Right atrium auricular region (tissue), 2 donors: Measurements from ENCODE around the gene CHRNA4. TPM values are rescaled to one million over a fixed set of nuclear protein-coding genes. Genes with fewer than 3 reads are reported as not detected.

ENCODE experiments used
- DNase-seq: peaks from one replicate; pipeline ENCODE4 v3.0.0-alpha.2; 2019; ENCODE audit warnings: low spot score
- H3K27ac ChIP-seq, 2 donors: fragments of 200-600 bp; sonication (generic); 1 replicate in 1 of 2; 2 replicates in 1 of 2; pipeline ENCODE4 v1.5.1; 2016 to 2019
- H3K27me3 ChIP-seq, 2 donors: fragments of 200-600 bp; sonication (generic); one replicate each; pipeline versions ENCODE4 v1.5.1 to v1.6.0; 2017 to 2019
- H3K36me3 ChIP-seq: fragments of 200-600 bp; sonication (generic); one replicate; pipeline ENCODE4 v1.5.1; 2016
- H3K4me1 ChIP-seq, 2 donors: fragments of 200-600 bp; sonication (generic); one replicate each; pipeline versions ENCODE4 v1.5.1 to v1.6.0; 2017 to 2019
- H3K4me3 ChIP-seq, 2 donors: fragments of 200-600 bp; sonication (generic); 1 replicate in 1 of 2; 2 replicates in 1 of 2; pipeline ENCODE4 v1.5.1; 2017 to 2019; ENCODE audit warnings: mild to moderate bottlenecking in 1 of 2, moderate library complexity in 1 of 2
- H3K9me3 ChIP-seq, 2 donors: fragments of 200-600 bp; sonication (generic); one replicate each; pipeline ENCODE4 v1.5.1; 2019
- total RNA-seq, 2 donors: library from RNA; depleted of rRNA; stranded (reverse); fragments of >200 nt; gene quantifications; one replicate each; pipeline ENCODE4 v1.1.0, GENCODE V29; 2016
- TF ChIP-seq, protein P1 (sequence below), 2 donors: fragments of 200-600 bp; sonication (generic); IDR thresholded peaks; one replicate each; pipeline ENCODE4 v1.5.1; 2019; ENCODE audit warnings: antibody characterized with exemption in 2 of 2

CHRNA4 gene
- not detected for total RNA-seq

DNA sequence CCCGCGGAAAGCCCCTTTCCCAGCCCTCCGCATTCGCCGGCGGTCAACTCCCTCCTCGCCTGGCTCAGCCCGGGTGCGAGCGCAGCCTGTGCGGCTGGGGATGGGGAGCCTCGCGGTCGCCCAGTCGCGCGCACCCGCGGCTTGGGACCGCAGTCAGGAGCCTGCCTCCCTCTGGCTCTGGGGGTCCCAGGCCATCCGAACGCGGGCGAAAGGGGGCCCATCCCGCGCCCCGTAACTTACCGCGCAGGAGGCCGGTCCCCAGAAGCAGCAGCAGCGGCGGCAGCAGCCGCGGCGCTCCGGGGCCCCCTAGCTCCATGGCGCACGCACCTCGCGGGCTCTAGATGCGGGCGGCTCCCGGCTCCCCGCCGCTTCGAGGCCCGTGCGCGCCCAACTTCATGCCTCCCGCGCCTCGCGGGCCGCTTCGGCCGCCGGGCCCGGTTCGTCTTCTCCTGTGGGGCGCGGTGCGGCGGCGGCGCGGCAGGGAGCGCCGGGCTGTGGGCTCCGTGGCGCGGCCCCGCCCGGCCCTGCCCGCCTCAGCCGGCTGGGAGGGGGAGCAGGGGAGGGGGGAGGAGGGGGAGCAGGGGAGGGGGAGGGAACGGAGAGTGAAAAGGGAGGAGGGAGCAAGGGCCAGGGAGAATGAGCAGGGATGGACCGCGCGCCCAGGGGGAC lies at the start of gene CHRNA4:
TSS of gene CHRNA4 (minus strand) at position 500 of the 669 bp plus-strand sequence. CDS start at position 316, 184 bp downstream.
- H3K9me3 ChIP-seq, result no peaks in the 10 kb centered on the region
- peak within 1 kb of the TSS in 1 of 2 donors; percentile 32 for H3K4me3 ChIP-seq
- no peak for DNase-seq
- no peaks in the 10 kb centered on the region for H3K36me3 ChIP-seq
- TF ChIP-seq, protein P1, sequence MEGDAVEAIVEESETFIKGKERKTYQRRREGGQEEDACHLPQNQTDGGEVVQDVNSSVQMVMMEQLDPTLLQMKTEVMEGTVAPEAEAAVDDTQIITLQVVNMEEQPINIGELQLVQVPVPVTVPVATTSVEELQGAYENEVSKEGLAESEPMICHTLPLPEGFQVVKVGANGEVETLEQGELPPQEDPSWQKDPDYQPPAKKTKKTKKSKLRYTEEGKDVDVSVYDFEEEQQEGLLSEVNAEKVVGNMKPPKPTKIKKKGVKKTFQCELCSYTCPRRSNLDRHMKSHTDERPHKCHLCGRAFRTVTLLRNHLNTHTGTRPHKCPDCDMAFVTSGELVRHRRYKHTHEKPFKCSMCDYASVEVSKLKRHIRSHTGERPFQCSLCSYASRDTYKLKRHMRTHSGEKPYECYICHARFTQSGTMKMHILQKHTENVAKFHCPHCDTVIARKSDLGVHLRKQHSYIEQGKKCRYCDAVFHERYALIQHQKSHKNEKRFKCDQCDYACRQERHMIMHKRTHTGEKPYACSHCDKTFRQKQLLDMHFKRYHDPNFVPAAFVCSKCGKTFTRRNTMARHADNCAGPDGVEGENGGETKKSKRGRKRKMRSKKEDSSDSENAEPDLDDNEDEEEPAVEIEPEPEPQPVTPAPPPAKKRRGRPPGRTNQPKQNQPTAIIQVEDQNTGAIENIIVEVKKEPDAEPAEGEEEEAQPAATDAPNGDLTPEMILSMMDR (IDR thresholded peaks at IDR 0.05), result no peak
- H3K27ac ChIP-seq, result no peak within 1 kb of the TSS
- H3K27me3 ChIP-seq, result peaks cover 0 to 8% of the 10 kb centered on the region in 2 donors
- peaks cover 0 to 30% of the 10 kb centered on the region in 2 donors for H3K4me1 ChIP-seq

DNA sequence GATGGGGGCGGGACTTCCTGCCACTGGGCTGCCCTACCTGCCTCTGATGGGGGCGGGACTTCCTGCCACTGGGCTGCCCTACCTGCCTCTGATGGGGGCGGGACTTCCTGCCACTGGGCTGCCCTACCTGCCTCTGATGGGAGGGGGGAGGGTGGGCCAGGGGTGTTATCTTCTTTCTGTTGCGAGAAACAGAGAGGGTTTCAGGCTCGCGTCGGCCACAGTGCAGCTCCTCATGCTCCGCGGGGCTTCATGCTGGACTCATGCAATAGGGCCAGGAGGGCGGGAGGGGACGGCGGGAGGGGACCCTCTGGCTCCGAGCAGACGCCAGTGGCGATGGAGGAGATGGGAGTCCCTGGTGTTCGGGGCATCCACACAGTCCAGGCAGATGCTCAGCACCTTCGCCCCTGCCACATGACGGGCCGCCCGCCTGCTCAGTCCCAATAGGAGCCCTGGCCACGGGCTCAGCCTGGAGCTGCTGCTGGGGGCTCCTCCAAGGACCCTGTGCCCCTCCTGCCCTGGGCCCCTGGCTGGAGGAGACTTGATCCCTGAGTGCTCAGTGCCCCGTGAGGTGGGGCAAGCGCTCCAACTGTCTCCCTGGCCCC lies 48.8 kb upstream of the CHRNA4 start:
- Histone ChIP-seq H3K4me3 (no peak overlapping the region), H3K27me3 (no peaks in the 10 kb centered on the region), H3K9me3 (no peaks in the 10 kb centered on the region), H3K27ac (no peak overlapping the region), H3K4me1 (no peaks in the 10 kb centered on the region), H3K36me3 (no peaks in the 10 kb centered on the region)
- DNase-seq, result no peak
- TF ChIP-seq, protein P1 (IDR thresholded peaks at IDR 0.05), result no peak

DNA sequence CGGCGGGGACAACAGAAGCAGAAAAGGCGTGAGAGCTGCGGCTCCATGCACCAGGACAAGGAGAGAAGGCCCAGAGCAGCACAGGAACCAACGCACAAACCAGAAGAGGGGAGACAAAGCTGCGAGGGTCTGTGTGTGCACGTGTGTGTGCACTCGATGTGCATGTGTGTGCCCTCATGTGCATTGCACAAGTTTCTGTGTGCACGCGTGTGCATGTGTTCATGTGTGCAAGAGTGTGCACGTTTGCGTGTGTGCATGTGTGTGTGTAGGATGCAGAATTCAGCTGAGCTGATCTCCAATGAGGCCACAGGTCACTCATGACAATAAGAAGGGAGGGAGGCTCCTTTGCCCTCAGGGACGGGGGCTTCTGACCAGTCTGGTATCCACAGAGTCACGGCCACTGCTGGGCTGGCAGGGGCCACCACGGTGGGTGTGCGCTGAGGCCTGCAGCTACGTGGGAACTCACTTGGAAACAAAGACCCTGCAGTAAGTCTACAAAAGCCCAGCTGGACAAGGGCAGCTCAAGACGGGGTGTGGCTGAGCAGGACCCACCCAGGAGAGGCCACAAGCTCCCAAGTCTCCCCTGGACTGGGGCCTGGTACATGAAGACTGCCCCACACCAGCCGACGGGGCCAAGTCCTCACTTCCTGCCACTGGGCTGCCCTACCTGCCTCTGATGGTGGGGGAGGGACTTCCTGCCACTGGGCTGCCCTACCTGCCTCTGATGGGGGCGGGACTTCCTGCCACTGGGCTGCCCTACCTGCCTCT lies 48.1 kb upstream of the CHRNA4 start:
- TF ChIP-seq, protein P1 (IDR thresholded peaks at IDR 0.05), result no peak
- no peaks in the 10 kb centered on the region for H3K27me3 ChIP-seq
- H3K27ac ChIP-seq, result no peak overlapping the region
- H3K4me1 ChIP-seq, result no peaks in the 10 kb centered on the region
- H3K4me3 ChIP-seq, result no peak overlapping the region
- H3K9me3 ChIP-seq, result no peaks in the 10 kb centered on the region
- no peak for DNase-seq
- H3K36me3 ChIP-seq, result no peaks in the 10 kb centered on the region

DNA sequence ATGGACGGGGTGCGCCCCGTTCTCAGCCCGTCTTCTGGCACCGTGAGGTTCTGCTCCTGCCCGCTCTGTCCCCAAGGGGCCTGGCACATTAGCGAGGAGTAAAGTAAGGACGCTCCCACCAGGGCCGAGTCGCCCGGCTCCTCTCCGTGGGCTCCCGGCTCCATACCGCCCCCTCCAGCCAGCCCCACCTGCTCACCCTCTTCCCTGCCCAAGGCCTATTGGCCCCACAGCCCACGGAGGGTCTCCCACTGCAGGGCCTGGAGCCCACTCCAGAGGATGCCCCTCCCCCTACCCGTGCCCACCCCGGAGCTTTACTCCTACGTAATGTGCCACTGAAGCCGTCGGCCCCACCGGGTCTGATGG lies 47.5 kb upstream of the CHRNA4 start:
- Histone ChIP-seq H3K36me3 (no peaks in the 10 kb centered on the region), H3K9me3 (no peaks in the 10 kb centered on the region), H3K27me3 (no peaks in the 10 kb centered on the region), H3K4me1 (no peaks in the 10 kb centered on the region), H3K4me3 (no peak overlapping the region), H3K27ac (no peak overlapping the region)
- TF ChIP-seq, protein P1 (IDR thresholded peaks at IDR 0.05), result no peak
- no peak for DNase-seq

DNA sequence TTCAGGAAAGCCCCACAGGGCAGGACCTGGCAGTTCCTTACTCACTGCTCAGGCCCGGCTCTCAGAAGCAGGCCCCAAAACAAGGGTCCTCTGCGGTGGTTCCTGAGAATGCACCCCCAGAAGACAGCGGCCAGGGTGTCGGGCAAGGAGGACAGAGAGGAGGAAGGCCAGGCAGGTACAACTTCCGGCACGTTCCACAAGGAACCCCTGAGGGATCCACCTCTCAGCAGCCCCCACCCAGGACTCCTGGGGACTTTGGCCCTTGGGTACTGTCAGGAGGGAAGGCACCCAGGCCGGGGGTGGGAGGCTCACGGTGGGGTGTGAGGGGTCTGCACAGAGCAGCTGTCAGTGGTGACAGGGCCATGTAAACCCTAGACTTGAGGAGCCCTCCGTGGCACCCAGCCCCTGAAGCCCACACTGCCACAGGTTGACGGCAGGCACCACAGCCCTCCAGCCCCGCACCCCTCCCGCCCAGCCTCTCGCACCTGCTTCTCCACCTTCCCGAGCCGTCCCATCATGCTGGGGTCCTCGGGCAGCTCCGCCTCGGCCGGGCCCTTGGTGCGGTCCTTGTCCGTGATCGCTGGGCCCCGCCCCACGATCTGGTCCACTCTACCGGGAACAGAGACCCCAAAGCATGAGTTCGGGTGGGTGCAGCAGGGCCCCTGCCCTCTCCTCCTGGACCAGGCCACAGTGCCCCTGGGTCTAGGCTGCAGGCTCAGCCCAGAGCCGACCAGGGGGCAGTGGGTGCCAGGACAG lies 47.0 kb upstream of the CHRNA4 start:
- no peak for DNase-seq
- no peak overlapping the region for H3K27ac ChIP-seq
- H3K4me1 ChIP-seq, result no peaks in the 10 kb centered on the region
- H3K36me3 ChIP-seq, result no peaks in the 10 kb centered on the region
- H3K9me3 ChIP-seq, result no peaks in the 10 kb centered on the region
- H3K27me3 ChIP-seq, result no peaks in the 10 kb centered on the region
- no peak overlapping the region for H3K4me3 ChIP-seq
- TF ChIP-seq, protein P1 (IDR thresholded peaks at IDR 0.05), result no peak
